KG1 (cell line): ENCODE results near the gene C1QTNF1.
"Not testable (repeated sequence)": the region's sequence is repeated elsewhere in the genome, so short reads cannot be mapped to it uniquely, and the experiment has no call there.

Experiments used
- DNase-seq: peaks from one replicate; lab custom pipeline; 2025; lab: John Stamatoyannopoulos, UW

C1QTNF1 gene

GRCh38 chr17:79006046-79006445 lies 17.9 kb upstream of the C1QTNF1 start:
- DNase-seq: no peak

GRCh38 chr17:79006794-79007503 lies 17.0 kb upstream of the C1QTNF1 start:
- DNase-seq: no peak

DNA sequence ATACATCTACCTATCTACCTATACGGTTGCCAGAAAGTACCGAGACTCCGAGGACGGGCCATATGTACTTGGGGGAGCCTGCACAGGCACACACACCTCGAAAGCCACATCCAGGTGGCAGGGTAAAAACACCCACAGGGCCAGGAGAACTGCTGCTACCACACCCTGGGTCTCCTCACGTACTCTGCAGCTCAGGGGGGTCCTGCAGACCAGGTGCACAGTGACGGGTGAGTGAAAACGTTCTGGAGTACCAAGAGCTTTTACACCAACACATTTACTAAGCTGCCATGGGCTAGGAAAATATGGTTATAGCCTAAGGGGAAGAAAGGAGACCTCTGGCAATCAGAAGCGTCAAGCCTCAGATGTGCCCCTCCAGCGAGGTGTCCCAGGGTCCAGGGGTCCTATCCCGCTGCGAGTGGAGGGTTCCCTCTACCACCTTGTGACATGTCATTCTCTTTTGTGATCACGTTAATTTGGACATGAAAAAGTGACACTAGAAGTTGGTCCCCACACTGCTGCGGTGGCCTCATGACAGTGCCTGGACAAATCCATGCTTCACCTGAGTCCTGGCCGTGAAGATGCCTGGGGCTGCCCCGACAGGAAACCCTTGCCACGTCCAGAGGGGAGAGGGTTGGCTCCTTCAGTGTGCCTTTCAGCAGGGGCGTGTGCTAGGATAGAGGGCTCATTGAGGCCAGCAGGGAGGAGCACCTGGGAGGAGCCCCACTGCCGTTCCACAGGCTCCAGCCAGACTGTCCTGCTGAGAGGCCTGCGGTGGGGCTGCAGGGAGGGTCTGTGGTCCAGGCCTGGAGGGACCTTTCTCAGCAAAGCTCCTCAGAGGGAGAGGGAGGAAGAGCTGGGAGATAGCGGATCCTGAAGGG lies 16.2 kb upstream of the C1QTNF1 start:
- DNase-seq: no peak

GRCh38 chr17:79008666-79009387 lies 15.1 kb upstream of the C1QTNF1 start:
- DNase-seq: no peak

- peak; percentile 15 for DNase-seq
Observed at GRCh38 chr17:79009397-79010303, 14.3 kb upstream of the C1QTNF1 start, which contains the start of gene CANT1. Gene CANT1 (minus strand): TSS chr17:79009764. CDS start chr17:78997622, 12,142 bp downstream.

- no peak for DNase-seq
Observed at GRCh38 chr17:79010304-79010646, 13.7 kb upstream of the C1QTNF1 start.

DNA sequence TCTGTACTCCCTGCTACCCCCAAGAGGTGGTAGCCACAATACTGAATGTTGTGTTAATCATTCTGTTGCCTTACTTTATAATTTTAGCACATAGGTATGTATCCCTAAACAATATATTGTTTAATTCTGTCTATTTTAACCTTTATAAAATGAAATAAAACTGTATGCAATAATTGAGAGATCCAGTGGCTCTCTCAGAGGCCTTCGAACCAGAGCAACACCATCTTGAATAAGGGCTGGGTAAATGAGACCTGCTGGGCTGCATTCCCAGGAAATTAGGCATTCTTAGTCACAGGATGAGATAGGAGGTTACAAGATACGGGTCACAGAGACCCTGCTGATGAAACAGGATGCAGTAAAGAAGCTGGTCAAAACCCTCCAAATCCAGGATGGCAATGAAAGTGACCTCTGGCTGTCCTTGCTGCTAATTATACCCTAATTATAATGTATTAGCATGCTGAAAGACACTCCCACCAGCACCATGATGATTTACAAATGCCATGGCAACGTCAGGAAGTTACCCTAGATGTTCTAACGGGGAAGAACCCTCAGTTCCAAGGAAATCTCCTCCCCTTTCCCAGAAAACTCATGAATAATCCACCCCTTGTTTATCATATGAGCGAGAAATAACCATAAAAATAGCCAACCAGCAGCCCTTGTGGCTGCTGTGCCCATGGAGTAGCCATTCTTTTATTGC lies 12.4 kb upstream of the C1QTNF1 start:
- DNase-seq: no peak

DNA sequence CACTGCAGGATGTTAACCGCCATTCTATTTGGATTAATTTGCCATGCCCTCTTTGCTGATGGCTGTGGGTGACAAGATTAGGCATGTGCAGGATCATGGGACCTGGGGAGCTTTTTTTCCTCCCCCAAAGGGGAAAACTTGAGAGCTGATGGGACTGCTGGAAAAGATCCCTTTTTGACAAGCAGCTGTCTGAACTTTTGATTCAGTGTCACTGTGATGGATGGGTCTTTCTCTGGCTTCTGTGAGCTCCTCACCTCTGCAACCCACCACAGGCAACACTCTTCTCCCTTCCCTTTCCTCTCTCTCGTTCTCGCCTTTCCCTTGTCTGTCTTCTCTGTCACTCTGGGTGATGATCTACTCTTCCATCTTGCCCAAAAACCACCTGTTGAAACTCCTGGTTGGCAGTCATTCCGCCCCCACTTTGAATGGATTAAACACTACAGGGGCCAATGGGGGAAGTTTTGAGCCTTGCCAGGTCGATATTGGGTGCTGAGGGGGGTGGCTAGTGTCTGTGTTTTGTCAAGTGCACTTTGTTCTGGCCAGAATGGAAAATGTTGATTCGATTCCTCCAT lies 11.3 kb upstream of the C1QTNF1 start:
- DNase-seq: no peak

DNA sequence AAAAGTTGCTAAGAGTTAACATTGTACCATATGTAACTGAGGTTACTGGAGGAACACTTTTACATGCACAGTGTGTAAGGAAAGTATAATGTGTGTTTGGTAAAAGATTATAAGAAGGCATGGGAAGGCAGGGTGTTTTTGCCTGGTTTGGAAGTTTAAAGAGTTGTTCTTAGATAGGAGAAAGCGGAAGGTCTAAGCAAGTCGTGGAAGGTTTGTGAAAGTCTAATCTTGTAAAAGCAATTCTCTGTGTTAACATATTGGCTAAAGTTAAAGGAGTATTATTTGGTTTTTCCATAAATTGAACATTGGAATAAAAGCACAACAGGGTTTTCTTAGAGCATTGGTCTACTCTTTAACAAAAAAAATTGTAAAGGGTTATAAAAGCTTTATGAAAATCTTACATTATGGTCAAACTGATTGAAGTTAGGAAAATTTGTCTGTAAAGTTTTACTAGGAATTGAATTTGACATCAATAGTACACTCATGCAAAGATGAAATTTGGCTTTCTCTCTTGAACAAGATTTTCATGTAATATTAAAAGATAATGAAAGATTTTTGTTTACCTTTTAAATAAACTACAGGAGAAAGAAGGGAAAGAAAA lies 9.7 kb upstream of the C1QTNF1 start:
- DNase-seq: no peak

- DNase-seq: no peak
Observed at GRCh38 chr17:79017546-79018369, 6.2 kb upstream of the C1QTNF1 start.

DNA sequence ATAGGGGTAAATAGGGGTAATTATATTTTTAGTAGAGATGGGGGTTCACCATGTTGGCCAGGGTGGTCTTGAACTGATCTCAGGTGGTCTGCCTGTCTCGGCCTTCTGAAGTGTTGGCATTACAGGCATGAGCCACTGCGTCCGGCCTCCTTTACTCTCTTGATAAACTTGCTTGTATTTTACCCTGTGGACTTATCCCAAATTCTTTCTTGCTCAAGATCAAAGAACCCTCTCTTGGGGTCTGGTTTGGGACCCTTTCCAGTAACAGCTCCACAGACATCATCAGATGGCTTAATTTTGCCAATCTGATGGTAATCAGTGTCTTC lies 5.6 kb upstream of the C1QTNF1 start:
- DNase-seq: no peak

- DNase-seq: no peak
Observed at GRCh38 chr17:79019261-79019631, 4.7 kb upstream of the C1QTNF1 start.

GRCh38 chr17:79019632-79020584 lies 4.1 kb upstream of the C1QTNF1 start:
- peak; percentile 17 for DNase-seq

DNA sequence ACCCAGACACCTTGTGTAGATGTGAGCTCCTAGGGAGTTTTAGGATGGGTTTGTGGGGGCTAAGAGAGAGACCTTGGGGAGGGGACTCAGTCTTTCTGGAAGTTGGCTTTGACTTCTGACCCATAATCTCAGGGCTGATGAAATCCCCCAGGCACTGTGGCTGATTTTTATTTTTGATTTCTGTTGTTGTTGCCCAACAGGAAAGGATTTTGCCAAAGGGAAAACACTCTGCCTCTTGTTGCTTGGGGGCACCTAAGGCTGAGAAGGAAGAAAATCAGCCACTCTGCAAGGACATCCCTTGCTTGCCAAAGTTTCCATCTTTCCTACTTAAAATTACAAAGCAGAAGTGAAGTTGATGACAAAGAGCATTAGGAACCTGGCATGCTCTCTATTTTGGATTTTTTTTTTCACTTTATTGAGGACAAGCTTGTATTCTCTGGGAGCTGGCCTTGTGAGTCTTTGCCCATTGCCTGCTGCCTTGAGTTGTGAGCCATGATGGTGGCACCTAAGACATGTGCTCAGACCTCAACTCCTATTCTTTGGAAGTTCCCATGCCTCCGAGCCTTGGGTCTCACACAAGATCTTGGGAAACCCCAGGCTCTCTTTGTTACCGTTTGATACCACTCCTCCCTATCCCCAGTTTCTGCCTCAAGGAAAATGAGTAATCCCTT lies 3.2 kb upstream of the C1QTNF1 start:
- DNase-seq: no peak

DNA sequence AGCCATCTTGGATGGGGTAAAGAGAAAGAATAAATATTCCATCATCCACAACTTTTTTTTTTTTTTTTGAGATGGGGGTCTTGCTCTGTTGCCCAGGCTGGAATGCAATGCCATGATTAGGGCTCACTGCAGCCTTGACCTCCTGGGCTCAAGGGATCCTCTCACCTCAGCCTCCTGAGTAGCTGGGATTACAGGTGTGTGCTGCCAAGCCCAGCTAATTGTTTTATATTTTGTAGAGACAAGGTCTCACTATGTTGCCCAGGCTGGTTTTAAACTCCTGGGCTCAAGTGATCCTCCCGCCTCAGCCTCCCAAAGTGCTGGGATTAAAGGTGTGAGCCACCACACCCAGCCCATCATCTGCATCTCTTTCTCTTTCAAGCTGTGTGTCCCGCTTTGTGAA lies 2.0 kb upstream of the C1QTNF1 start:
- DNase-seq: not testable (repeated sequence)

DNA sequence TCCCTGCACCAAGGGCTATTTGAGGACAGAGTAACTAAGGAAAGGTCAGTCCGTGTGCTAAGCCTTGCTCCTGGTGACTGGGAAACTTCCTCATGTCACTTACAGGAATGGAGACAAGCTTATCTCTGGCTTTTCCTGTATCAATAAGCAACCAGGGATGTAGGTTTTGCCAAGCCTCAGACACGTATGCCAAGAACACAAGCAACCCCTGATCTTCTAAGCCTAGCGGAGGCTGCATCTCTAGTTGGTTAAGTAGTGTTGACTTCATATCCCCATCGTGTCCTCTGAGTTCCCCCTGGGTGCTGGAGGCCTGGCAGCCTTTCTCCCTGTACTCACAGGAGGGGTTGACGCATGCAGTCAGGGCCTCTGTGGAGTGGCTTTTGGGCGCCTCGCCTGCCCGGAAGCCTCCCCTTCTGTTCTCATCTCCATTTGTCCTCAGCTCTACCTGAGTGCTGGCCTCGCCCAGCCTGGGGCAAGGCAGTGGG lies 1.4 kb upstream of the C1QTNF1 start:
- no peak for DNase-seq

- no peak for DNase-seq
Observed at GRCh38 chr17:79023180-79023705, 726 bp upstream of the C1QTNF1 start.
